ENCODE results near the gene BLTP3B. TPM values are rescaled to one million over a fixed set of nuclear protein-coding genes. Genes with fewer than 3 reads are reported as not detected.

The BLTP3B gene
- total and polyA plus RNA-seq, 2 of the 13 experiments (the other 11 are each of a cell fraction or from before 2014, with no cell fraction given) = 15.6 to 24.4 TPM

DNA sequence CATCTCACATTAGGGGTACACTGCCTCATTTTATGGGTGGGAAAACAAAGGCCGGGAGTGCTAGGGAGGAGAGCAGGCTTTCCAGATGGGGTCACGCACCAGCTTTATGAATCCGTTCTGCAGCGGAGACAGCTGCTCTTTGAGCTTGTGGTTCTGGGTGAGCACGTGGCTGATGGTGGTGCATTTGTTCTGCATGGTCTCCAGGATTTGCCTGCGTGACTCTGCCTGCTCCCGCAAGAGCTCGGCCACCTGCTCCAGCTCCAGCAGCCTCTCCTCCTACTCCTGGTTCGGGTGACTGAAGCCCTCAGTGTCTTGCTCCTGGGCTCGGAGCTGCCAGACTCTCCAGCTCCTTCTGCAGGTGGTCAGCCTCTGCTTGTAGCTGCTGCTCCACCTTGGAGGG lies 23.6 kb upstream of the BLTP3B start:
- Histone ChIP-seq H3K36me3 (replicated peaks in 1 of 2; ENCODE audit: control insufficient read depth in 1 of 2, insufficient read depth in 2 of 2, low read length in 2 of 2) (peaks cover 2 to 3% of the 10 kb centered on the region in 2 experiments; a peak in 3 of 5 replicates), H3K9me3 (ENCODE audit: low read length) (no peaks in the 10 kb centered on the region), H3K27me3 (ENCODE audit: control insufficient read depth in 1 of 2, insufficient read depth in 2 of 2, low read length in 2 of 2) (no peaks in the 10 kb centered on the region), H3K4me3 (replicated peaks in 1 of 3; ENCODE audit: insufficient read depth in 1 of 3, low read depth in 2 of 3, low read length in 3 of 3) (no peak overlapping the region), H3K79me2 (ENCODE audit: insufficient read depth, low read length) (no peaks in the 10 kb centered on the region), H3K4me1 (ENCODE audit: insufficient read depth, low read length) (peaks cover 1% of the 10 kb centered on the region; the same call in 1 of the 2 replicates), H3K9ac (ENCODE audit: insufficient read depth, low read depth, low read length) (no peak overlapping the region), H4K20me1 (ENCODE audit: insufficient read depth, low read length) (no peaks in the 10 kb centered on the region), H3K27ac (ENCODE audit: extremely low read length, insufficient read depth, low read length) (no peak overlapping the region), H2AFZ (ENCODE audit: low read length) (no peak overlapping the region), H3K4me2 (ENCODE audit: low read depth, low read length) (no peak overlapping the region)
- no peak for FAIRE-seq
- no peak for ATAC-seq
- ChIA-PET POLR2A (no interaction called here), CTCF (ENCODE audit: low intra/inter-chr PET ratio, low total read pairs) (no interaction called here)
- in situ Hi-C loops (cut with HindIII; ENCODE audit: extremely low pct_ligation_motif_present, low pct_unique_long_range_greater_than_20kb) = no loop called here
- intact Hi-C loops (cut with micrococcal nuclease; ENCODE audit: unreplicated experiment) = no loop called here
- WGBS (ENCODE audit: low lambda C conversion rate) = 97% methylated on average over 6 of the region's 10 CpGs
- DNase-seq (ENCODE audit: low spot score) = no peak
- BruUV-seq (replicated peaks) = no TSS peak
- TF ChIP-seq RXRA (CRISPR knock-in tag; IDR thresholded peaks at IDR 0.05) (no peak), ISX (CRISPR knock-in tag; conservative IDR thresholded peaks at IDR 0.05) (no peak), CENPT (CRISPR knock-in tag; IDR thresholded peaks at IDR 0.05; ENCODE audit: low read depth) (no peak), ZNF563 (CRISPR knock-in tag; IDR thresholded peaks at IDR 0.05) (no peak), NR2F6 (IDR thresholded peaks at IDR 0.05) (no peak), NR2F6 (CRISPR knock-in tag; IDR thresholded peaks at IDR 0.05) (no peak), HIVEP1 (CRISPR knock-in tag; IDR thresholded peaks at IDR 0.05) (no peak), ZBTB42 (CRISPR knock-in tag; IDR thresholded peaks at IDR 0.05) (no peak), KLF6 (CRISPR knock-in tag; IDR thresholded peaks at IDR 0.05) (no peak), MTF2 (CRISPR knock-in tag; IDR thresholded peaks at IDR 0.05; ENCODE audit: borderline replicate concordance) (no peak)
- TF ChIP-seq, protein P1, sequence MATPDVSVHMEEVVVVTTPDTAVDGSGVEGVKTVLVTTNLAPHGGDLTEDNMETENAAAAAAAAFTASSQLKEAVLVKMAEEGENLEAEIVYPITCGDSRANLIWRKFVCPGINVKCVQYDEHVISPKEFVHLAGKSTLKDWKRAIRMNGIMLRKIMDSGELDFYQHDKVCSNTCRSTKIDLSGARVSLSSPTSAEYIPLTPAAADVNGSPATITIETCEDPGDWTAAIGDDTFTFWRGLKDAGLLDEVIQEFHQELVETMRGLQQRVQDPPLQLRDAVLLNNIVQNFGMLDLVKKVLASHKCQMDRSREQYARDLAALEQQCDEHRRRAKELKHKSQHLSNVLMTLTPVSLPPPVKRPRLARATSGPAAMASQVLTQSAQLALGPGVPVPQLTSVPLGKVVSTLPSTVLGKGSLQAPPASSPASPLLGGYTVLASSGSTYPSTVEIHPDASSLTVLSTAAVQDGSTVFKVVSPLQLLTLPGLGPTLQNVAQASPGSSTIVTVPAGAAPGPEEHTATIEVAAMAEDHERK (CRISPR knock-in tag; IDR thresholded peaks at IDR 0.05; ENCODE audit: low read depth) = no peak
- TF ChIP-seq, protein P2, sequence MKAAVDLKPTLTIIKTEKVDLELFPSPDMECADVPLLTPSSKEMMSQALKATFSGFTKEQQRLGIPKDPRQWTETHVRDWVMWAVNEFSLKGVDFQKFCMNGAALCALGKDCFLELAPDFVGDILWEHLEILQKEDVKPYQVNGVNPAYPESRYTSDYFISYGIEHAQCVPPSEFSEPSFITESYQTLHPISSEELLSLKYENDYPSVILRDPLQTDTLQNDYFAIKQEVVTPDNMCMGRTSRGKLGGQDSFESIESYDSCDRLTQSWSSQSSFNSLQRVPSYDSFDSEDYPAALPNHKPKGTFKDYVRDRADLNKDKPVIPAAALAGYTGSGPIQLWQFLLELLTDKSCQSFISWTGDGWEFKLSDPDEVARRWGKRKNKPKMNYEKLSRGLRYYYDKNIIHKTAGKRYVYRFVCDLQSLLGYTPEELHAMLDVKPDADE (CRISPR knock-in tag; IDR thresholded peaks at IDR 0.05) = no peak
- TF ChIP-seq, protein P3, sequence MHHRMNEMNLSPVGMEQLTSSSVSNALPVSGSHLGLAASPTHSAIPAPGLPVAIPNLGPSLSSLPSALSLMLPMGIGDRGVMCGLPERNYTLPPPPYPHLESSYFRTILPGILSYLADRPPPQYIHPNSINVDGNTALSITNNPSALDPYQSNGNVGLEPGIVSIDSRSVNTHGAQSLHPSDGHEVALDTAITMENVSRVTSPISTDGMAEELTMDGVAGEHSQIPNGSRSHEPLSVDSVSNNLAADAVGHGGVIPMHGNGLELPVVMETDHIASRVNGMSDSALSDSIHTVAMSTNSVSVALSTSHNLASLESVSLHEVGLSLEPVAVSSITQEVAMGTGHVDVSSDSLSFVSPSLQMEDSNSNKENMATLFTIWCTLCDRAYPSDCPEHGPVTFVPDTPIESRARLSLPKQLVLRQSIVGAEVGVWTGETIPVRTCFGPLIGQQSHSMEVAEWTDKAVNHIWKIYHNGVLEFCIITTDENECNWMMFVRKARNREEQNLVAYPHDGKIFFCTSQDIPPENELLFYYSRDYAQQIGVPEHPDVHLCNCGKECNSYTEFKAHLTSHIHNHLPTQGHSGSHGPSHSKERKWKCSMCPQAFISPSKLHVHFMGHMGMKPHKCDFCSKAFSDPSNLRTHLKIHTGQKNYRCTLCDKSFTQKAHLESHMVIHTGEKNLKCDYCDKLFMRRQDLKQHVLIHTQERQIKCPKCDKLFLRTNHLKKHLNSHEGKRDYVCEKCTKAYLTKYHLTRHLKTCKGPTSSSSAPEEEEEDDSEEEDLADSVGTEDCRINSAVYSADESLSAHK (CRISPR knock-in tag; IDR thresholded peaks at IDR 0.05; ENCODE audit: borderline replicate concordance) = no peak
- TF ChIP-seq, protein P4, sequence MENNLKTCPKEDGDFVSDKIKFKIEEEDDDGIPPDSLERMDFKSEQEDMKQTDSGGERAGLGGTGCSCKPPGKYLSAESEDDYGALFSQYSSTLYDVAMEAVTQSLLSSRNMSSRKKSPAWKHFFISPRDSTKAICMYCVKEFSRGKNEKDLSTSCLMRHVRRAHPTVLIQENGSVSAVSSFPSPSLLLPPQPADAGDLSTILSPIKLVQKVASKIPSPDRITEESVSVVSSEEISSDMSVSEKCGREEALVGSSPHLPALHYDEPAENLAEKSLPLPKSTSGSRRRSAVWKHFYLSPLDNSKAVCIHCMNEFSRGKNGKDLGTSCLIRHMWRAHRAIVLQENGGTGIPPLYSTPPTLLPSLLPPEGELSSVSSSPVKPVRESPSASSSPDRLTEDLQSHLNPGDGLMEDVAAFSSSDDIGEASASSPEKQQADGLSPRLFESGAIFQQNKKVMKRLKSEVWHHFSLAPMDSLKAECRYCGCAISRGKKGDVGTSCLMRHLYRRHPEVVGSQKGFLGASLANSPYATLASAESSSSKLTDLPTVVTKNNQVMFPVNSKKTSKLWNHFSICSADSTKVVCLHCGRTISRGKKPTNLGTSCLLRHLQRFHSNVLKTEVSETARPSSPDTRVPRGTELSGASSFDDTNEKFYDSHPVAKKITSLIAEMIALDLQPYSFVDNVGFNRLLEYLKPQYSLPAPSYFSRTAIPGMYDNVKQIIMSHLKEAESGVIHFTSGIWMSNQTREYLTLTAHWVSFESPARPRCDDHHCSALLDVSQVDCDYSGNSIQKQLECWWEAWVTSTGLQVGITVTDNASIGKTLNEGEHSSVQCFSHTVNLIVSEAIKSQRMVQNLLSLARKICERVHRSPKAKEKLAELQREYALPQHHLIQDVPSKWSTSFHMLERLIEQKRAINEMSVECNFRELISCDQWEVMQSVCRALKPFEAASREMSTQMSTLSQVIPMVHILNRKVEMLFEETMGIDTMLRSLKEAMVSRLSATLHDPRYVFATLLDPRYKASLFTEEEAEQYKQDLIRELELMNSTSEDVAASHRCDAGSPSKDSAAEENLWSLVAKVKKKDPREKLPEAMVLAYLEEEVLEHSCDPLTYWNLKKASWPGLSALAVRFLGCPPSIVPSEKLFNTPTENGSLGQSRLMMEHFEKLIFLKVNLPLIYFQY (CRISPR knock-in tag; IDR thresholded peaks at IDR 0.05; ENCODE audit: borderline replicate concordance) = no peak
- TF ChIP-seq, protein P5, sequence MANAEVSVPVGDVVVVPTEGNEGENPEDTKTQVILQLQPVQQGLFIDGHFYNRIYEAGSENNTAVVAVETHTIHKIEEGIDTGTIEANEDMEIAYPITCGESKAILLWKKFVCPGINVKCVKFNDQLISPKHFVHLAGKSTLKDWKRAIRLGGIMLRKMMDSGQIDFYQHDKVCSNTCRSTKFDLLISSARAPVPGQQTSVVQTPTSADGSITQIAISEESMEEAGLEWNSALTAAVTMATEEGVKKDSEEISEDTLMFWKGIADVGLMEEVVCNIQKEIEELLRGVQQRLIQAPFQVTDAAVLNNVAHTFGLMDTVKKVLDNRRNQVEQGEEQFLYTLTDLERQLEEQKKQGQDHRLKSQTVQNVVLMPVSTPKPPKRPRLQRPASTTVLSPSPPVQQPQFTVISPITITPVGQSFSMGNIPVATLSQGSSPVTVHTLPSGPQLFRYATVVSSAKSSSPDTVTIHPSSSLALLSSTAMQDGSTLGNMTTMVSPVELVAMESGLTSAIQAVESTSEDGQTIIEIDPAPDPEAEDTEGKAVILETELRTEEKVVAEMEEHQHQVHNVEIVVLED (CRISPR knock-in tag; IDR thresholded peaks at IDR 0.05; ENCODE audit: borderline replicate concordance) = no peak

Measured in HepG2 (cell line).